HepG2 (cell line): ENCODE data around the gene SPOP. TPM values are rescaled to one million over a fixed set of nuclear protein-coding genes. Genes with fewer than 3 reads are reported as not detected.

ENCODE experiments used
- ATAC-seq: fragments of 200-7000 bp; cut with Tn5 transposase; 3 replicates; pipeline ENCODE4 v1.9.1; 2020; ENCODE audit warnings: mild to moderate bottlenecking, moderate library complexity
- BruUV-seq: library from RNA; stranded (reverse); fragments of 400-500 nt; replicated peaks from 2 replicates; lab custom pipeline; 2021; lab: Mats Ljungman, UMichigan
- CTCF ChIA-PET: fragments of 300-600 bp; formaldehyde crosslinking; extraction: SDS; loops from one replicate; lab custom pipeline; 2021; ENCODE audit warnings: low total read pairs, inconsistent platforms, low intra/inter-chr PET ratio; lab: Yijun Ruan, JAX
- POLR2A ChIA-PET: fragments of 350-600 bp; sonication (Branson Sonifier 250); formaldehyde crosslinking; loops from one replicate; lab custom pipeline; 2020; ENCODE audit warnings: antibody characterized with exemption, inconsistent platforms; lab: Yijun Ruan, JAX
- DNase-seq: peaks from one replicate; pipeline ENCODE4 v3.0.0-alpha.2; 2015; ENCODE audit warnings: low spot score
- FAIRE-seq: peaks from 3 replicates; lab custom pipeline; 2011; peaks lifted over from hg19 to GRCh38; lab: Jason Lieb, UNC
- H2AFZ ChIP-seq: one replicate; pipeline ENCODE4 v1.6.1; 2011; ENCODE audit warnings: low read length, inconsistent platforms
- H3K27ac ChIP-seq: fragments of 300-600 bp; 3 replicates; pipeline ENCODE4 v1.8.0; 2011; ENCODE audit warnings: mixed run types, mild to moderate bottlenecking, mixed read lengths, low read length, inconsistent platforms; ENCODE audit not compliant: insufficient read depth; ENCODE audit errors: extremely low read length
- H3K27me3 ChIP-seq, 2 experiments: fragments of 200-600 bp in 1 of 2; 2 replicates in 1 of 2; 3 replicates in 1 of 2; pipeline versions ENCODE4 v1.6.0 to v1.8.0; 2011; ENCODE audit warnings: low read length in 2 of 2, mild to moderate bottlenecking in 2 of 2, moderate library complexity in 2 of 2, inconsistent platforms in 1 of 2; ENCODE audit not compliant: insufficient read depth in 2 of 2, control insufficient read depth in 1 of 2
- H3K36me3 ChIP-seq, 2 experiments: fragments of 200-600 bp in 1 of 2; replicated peaks in 1 of 2; 2 replicates in 1 of 2; 3 replicates in 1 of 2; pipeline versions ENCODE4 v1.5.1 to v1.8.0; 2011; ENCODE audit warnings: low read length in 2 of 2, inconsistent platforms in 1 of 2; ENCODE audit not compliant: insufficient read depth in 2 of 2, control insufficient read depth in 1 of 2
- H3K4me1 ChIP-seq: 2 replicates; pipeline ENCODE4 v1.5.1; 2012; ENCODE audit warnings: low read length, inconsistent platforms; ENCODE audit not compliant: insufficient read depth
- H3K4me2 ChIP-seq: 2 replicates; pipeline ENCODE4 v1.6.0; 2011; ENCODE audit warnings: low read depth, low read length, inconsistent platforms
- H3K4me3 ChIP-seq, 3 experiments: fragments of 200-600 bp in 1 of 3; sonication (generic), shearing (Covaris generic) in 1 of 3; replicated peaks in 1 of 3; 2 replicates each; pipeline ENCODE4 v1.5.1; 2011 to 2016; ENCODE audit warnings: low read length in 3 of 3, inconsistent platforms in 2 of 3, low read depth in 2 of 3, mild to moderate bottlenecking in 2 of 3, control low read depth in 1 of 3, mixed read lengths in 1 of 3; ENCODE audit not compliant: insufficient read depth in 1 of 3
- H3K79me2 ChIP-seq: one replicate; pipeline ENCODE4 v1.6.1; 2011; ENCODE audit warnings: low read length, inconsistent platforms; ENCODE audit not compliant: insufficient read depth
- H3K9ac ChIP-seq: 2 replicates; pipeline ENCODE4 v1.6.0; 2011; ENCODE audit warnings: mild to moderate bottlenecking, low read depth, low read length, inconsistent platforms; ENCODE audit not compliant: insufficient read depth
- H3K9me3 ChIP-seq: 2 replicates; pipeline ENCODE4 v1.5.1; 2012; ENCODE audit warnings: mild to moderate bottlenecking, low read length
- H4K20me1 ChIP-seq: 2 replicates; pipeline ENCODE4 v1.6.0; 2011; ENCODE audit warnings: inconsistent platforms, mild to moderate bottlenecking, low read length, moderate library complexity; ENCODE audit not compliant: insufficient read depth
- ARNT2 ChIP-seq: sonication (generic); formaldehyde crosslinking; IDR thresholded peaks from 2 replicates; pipeline ENCODE4 v1.8.0; 2022; ENCODE audit warnings: mild to moderate bottlenecking, low read depth, missing genetic modification reagents, moderate library complexity
- BRCA1 ChIP-seq: sonication (generic); formaldehyde crosslinking; IDR thresholded peaks from 2 replicates; pipeline ENCODE4 v1.4.0; 2020; ENCODE audit warnings: missing genetic modification reagents
- CHCHD3 ChIP-seq: sonication (generic); formaldehyde crosslinking; IDR thresholded peaks from 2 replicates; pipeline ENCODE4 v1.8.0; 2022; ENCODE audit warnings: mild to moderate bottlenecking, missing genetic modification reagents, moderate library complexity
- DR1 ChIP-seq: sonication (generic); formaldehyde crosslinking; IDR thresholded peaks from 2 replicates; pipeline ENCODE4 v1.8.0; 2021; ENCODE audit warnings: mild to moderate bottlenecking, missing genetic modification reagents, inconsistent platforms
- KLF13 ChIP-seq: sonication (generic); formaldehyde crosslinking; IDR thresholded peaks from 2 replicates; pipeline ENCODE4 v1.4.0; 2020; ENCODE audit warnings: mild to moderate bottlenecking, missing genetic modification reagents
- MEIS2 ChIP-seq: sonication (generic); formaldehyde crosslinking; IDR thresholded peaks from 2 replicates; pipeline ENCODE4 v1.9.0; 2021; ENCODE audit warnings: mild to moderate bottlenecking, missing genetic modification reagents
- PATZ1 ChIP-seq: sonication (generic); formaldehyde crosslinking; IDR thresholded peaks from 2 replicates; pipeline ENCODE4 v1.4.0; 2020; ENCODE audit warnings: missing genetic modification reagents
- PCBP2 ChIP-seq: fragments of 200-400 bp; formaldehyde crosslinking; optimal IDR thresholded peaks from 2 replicates; pipeline ENCODE3; 2018; ENCODE audit warnings: low read length, low read depth; ENCODE audit not compliant: poor library complexity, severe bottlenecking
- PLRG1 ChIP-seq: fragments of 450-650 bp; conservative IDR thresholded peaks from 2 replicates; pipeline ENCODE4 v1.6.1; 2016
- RNF219 ChIP-seq: sonication (generic); formaldehyde crosslinking; IDR thresholded peaks from 2 replicates; pipeline ENCODE4 v1.5.0; 2020; ENCODE audit warnings: mild to moderate bottlenecking, missing genetic modification reagents
- SOX13 ChIP-seq, 3 experiments: fragments of 450-650 bp in 1 of 3; sonication (generic) in 1 of 3; formaldehyde crosslinking in 1 of 3; IDR thresholded peaks in 2 of 3; conservative IDR thresholded peaks in 1 of 3; 2 replicates each; pipeline versions ENCODE4 v1.5.0 to v1.6.1; 2016 to 2020; ENCODE audit warnings: antibody characterized with exemption in 1 of 3, mild to moderate bottlenecking in 1 of 3, missing compliant biosample characterization in 1 of 3, missing genetic modification reagents in 1 of 3, moderate library complexity in 1 of 3
- SP1 ChIP-seq, 2 experiments: fragments of 450-650 bp in 1 of 2; sonication (generic) in 1 of 2; formaldehyde crosslinking in 1 of 2; IDR thresholded peaks; 2 replicates each; pipeline versions ENCODE4 v1.4.0 to v1.6.1; 2016 to 2020; ENCODE audit warnings: missing genetic modification reagents in 1 of 2
- ZKSCAN5 ChIP-seq: sonication (generic); formaldehyde crosslinking; IDR thresholded peaks from 2 replicates; pipeline ENCODE4 v1.5.1; 2020; ENCODE audit warnings: mild to moderate bottlenecking, missing genetic modification reagents
- ZNF772 ChIP-seq: sonication (generic); formaldehyde crosslinking; IDR thresholded peaks from 2 replicates; pipeline ENCODE4 v1.5.0; 2020; ENCODE audit warnings: mild to moderate bottlenecking, missing genetic modification reagents
- WGBS: methylation state at CpG from one replicate; pipeline ENCODE4 v1.1.6; 2017; ENCODE audit warnings: low lambda C conversion rate; 5-methylcytosine and 5-hydroxymethylcytosine counted together
- in situ Hi-C: cut with HindIII; loops from 2 replicates; pipeline ENCODE4 v1.10.0; 2017; ENCODE audit warnings: low pct_unique_long_range_greater_than_20kb; ENCODE audit not compliant: extremely low pct_ligation_motif_present
- intact Hi-C: fragments of 100-400 bp; cut with micrococcal nuclease; formaldehyde crosslinking; loops from one replicate; pipeline ENCODE4 v1.10.0; 2022; ENCODE audit not compliant: unreplicated experiment
- polyA plus RNA-seq, 8 experiments: library from polyadenylated mRNA; depleted of rRNA in 3 of 8; stranded (reverse) in 7 of 8; unstranded in 1 of 8; fragments of >200 nt; fragmentation: Illumina TruSeq in 4 of 8; extraction: Trizol in 4 of 8; gene quantifications; 2 replicates each; pipeline versions ENCODE4 v1.2.1 to v1.2.3, GENCODE V29; 2011 to 2016; ENCODE audit warnings: low read depth in 4 of 8, missing spikeins in 1 of 8, mixed read lengths in 1 of 8; ENCODE audit not compliant: insufficient read depth in 1 of 8
- total RNA-seq, 5 experiments: library from RNA; depleted of rRNA; stranded (reverse); fragments of >200 nt; fragmentation: Illumina TruSeq; extraction: Trizol; gene quantifications; 2 replicates each; pipeline ENCODE4 v1.2.3, GENCODE V29; 2016; ENCODE audit warnings: low read depth in 1 of 5

SPOP gene
- total and polyA plus RNA-seq, 2 of the 13 experiments (the other 11 are each of a cell fraction or from before 2014, with no cell fraction given) = 52.8 to 60.8 TPM

GRCh38 chr17:49556223-49556943 lies 121.5 kb downstream of the SPOP start (continued):
- TF ChIP-seq SOX13 (IDR thresholded peaks at IDR 0.05) (no peak), SOX13 (CRISPR knock-in tag; conservative IDR thresholded peaks at IDR 0.05 in 1 of 2, IDR thresholded peaks at IDR 0.05 in 1 of 2) (no peak; a peak in 1 of 4 replicates), PATZ1 (CRISPR knock-in tag) (peak; percentile 70; the same call in 1 of the 2 replicates), SP1 (IDR thresholded peaks at IDR 0.05) (no peak), SP1 (CRISPR knock-in tag; IDR thresholded peaks at IDR 0.05) (no peak), PLRG1 (no peak), ZNF772 (CRISPR knock-in tag) (no peak), KLF13 (peak; percentile 38; the same call in 1 of the 2 replicates), BRCA1 (CRISPR knock-in tag) (no peak)

- no peak overlapping the region for H3K27ac ChIP-seq
- POLR2A ChIA-PET = interaction anchor here (0.6 to 1.4 kb wide), 5 partner anchors 10 to 209 kb away, joined by 3 to 4 read pairs (median 3); partner anchors contain the start of gene FAM117A
- H2AFZ ChIP-seq = peak overlapping the region; percentile 36
- no peak for FAIRE-seq
- peak overlapping the region; percentile 83 for H3K4me2 ChIP-seq
- peak overlapping the region; percentile 13 to 65 (median 21); a peak in 5 of 6 replicates for H3K4me3 ChIP-seq
- in situ Hi-C loops (no loop called here), intact Hi-C loops (loop anchor here (1.0 to 10.0 kb wide), 3 partner anchors 41 to 241 kb away; no protein-coding TSS in a partner anchor)
- H3K9ac ChIP-seq = peak overlapping the region; percentile 24; the same call in 1 of the 2 replicates
- 41% methylated on average over 16 of the region's 19 CpGs for WGBS
- H3K4me1 ChIP-seq = peaks cover 51% of the 10 kb centered on the region
- no peaks in the 10 kb centered on the region for H3K9me3 ChIP-seq
- no peak for DNase-seq
- CTCF ChIA-PET = interaction anchor here (0.7 to 3.8 kb wide), 8 partner anchors 12 to 224 kb away, joined by 3 to 75 read pairs (median 10); no protein-coding TSS in a partner anchor
- no peaks in the 10 kb centered on the region for H4K20me1 ChIP-seq
- ATAC-seq = peak; percentile 5
- H3K27me3 ChIP-seq = peaks cover 14 to 31% of the 10 kb centered on the region in 2 experiments
- H3K36me3 ChIP-seq = no peaks in the 10 kb centered on the region
- BruUV-seq = no TSS peak
- no peaks in the 10 kb centered on the region for H3K79me2 ChIP-seq
- TF ChIP-seq CHCHD3 (CRISPR knock-in tag) (0 out of 2 replicates have a peak, but pooled peaks have one; percentile 44), ZKSCAN5 (CRISPR knock-in tag) (no peak), ARNT2 (0 out of 2 replicates have a peak, but pooled peaks have one; percentile 4), PCBP2 (peak; percentile 89), DR1 (0 out of 2 replicates have a peak, but pooled peaks have one; percentile 23), RNF219 (CRISPR knock-in tag) (0 out of 2 replicates have a peak, but pooled peaks have one; percentile 30), MEIS2 (0 out of 2 replicates have a peak, but pooled peaks have one; percentile 19)
Observed at GRCh38 chr17:49555495-49556222, 122.2 kb downstream of the SPOP start.
